ENCODE measurements around the gene TSC22D4.
"Not testable (repeated sequence)": the region's sequence is repeated elsewhere in the genome, so short reads cannot be mapped to it uniquely, and the experiment has no call there.

TSC22D4 gene

GRCh38 chr7:100478958-100479660, at the start of gene TSC22D4:
Gene TSC22D4, minus strand, starts transcription at chr7:100479214. Its CDS starts 1,176 bp downstream, at chr7:100478038.
- peak; percentile 83 for DNase-seq

GRCh38 chr7:100528108-100528866, 49.3 kb upstream of the TSC22D4 start:
- not testable (repeated sequence) for DNase-seq

- not testable (repeated sequence) for DNase-seq
These were observed 44.2 kb upstream of the TSC22D4 start for GRCh38 chr7:100523192-100523591.

- not testable (repeated sequence) for DNase-seq
These were observed 43.0 kb upstream of the TSC22D4 start for GRCh38 chr7:100521909-100522593.

- no peak for DNase-seq
These were observed 42.1 kb upstream of the TSC22D4 start for GRCh38 chr7:100521076-100521475.

- DNase-seq, result no peak
These were observed 41.1 kb upstream of the TSC22D4 start for GRCh38 chr7:100520138-100520537.

- DNase-seq, result no peak
These were observed 40.6 kb upstream of the TSC22D4 start for GRCh38 chr7:100519580-100519979.

GRCh38 chr7:100517305-100517704, 38.3 kb upstream of the TSC22D4 start:
- DNase-seq, result no peak

- DNase-seq, result no peak
These were observed 37.3 kb upstream of the TSC22D4 start for GRCh38 chr7:100516135-100516812.

GRCh38 chr7:100515072-100515532, 36.1 kb upstream of the TSC22D4 start:
- DNase-seq, result no peak

- no peak for DNase-seq
These were observed 34.3 kb upstream of the TSC22D4 start for GRCh38 chr7:100513212-100513810.

GRCh38 chr7:100510437-100511239, 31.6 kb upstream of the TSC22D4 start:
- DNase-seq, result no peak

- peak; percentile 45 for DNase-seq
These were observed 30.2 kb upstream of the TSC22D4 start for GRCh38 chr7:100509231-100509630.

- DNase-seq, result no peak
These were observed 27.4 kb upstream of the TSC22D4 start for GRCh38 chr7:100506356-100506923.

GRCh38 chr7:100504887-100505611, 26.0 kb upstream of the TSC22D4 start:
- no peak for DNase-seq

- not testable (repeated sequence) for DNase-seq
These were observed 25.0 kb upstream of the TSC22D4 start for GRCh38 chr7:100504031-100504430.

GRCh38 chr7:100500743-100501142, 21.7 kb upstream of the TSC22D4 start:
- DNase-seq, result not testable (repeated sequence)

GRCh38 chr7:100496509-100496908, 17.5 kb upstream of the TSC22D4 start:
- DNase-seq, result no peak

- peak; percentile 40 for DNase-seq
These were observed 14.7 kb upstream of the TSC22D4 start for GRCh38 chr7:100493476-100494264.
